Heart right ventricle (tissue), 16 donors: ENCODE results near the gene CARD8. TPM values are rescaled to one million over a fixed set of nuclear protein-coding genes. Genes with fewer than 3 reads are reported as not detected.

ENCODE experiments used
- ATAC-seq, 8 donors: fragments of 200-7000 bp; cut with Tn5 transposase; one replicate each; pipeline ENCODE4 v1.9.1; 2020; ENCODE audit warnings: mild to moderate bottlenecking in 8 of 8, moderate library complexity in 8 of 8, moderate number of reproducible peaks in 1 of 8
- DNase-seq, 2 donors: peaks; one replicate each; pipeline ENCODE4 v3.0.0-alpha.2; 2020
- H3K27ac ChIP-seq, 10 donors: fragments of 200-600 bp; sonication (generic) in 2 of 10; one replicate each; pipeline versions ENCODE4 v1.5.0 to v1.8.0; 2020 to 2022; ENCODE audit warnings: mild to moderate bottlenecking in 3 of 10
- H3K27me3 ChIP-seq, 7 donors: fragments of 200-600 bp; one replicate each; pipeline ENCODE4 v1.8.0; 2021 to 2022; ENCODE audit warnings: mild to moderate bottlenecking in 2 of 7
- H3K36me3 ChIP-seq, 9 donors: fragments of 200-600 bp; sonication (generic) in 1 of 9; one replicate each; pipeline versions ENCODE4 v1.5.0 to v1.8.0; 2020 to 2022; ENCODE audit warnings: mild to moderate bottlenecking in 2 of 9
- H3K4me1 ChIP-seq, 9 donors: fragments of 200-600 bp; sonication (generic) in 1 of 9; one replicate each; pipeline versions ENCODE4 v1.5.0 to v1.8.0; 2020 to 2022; ENCODE audit warnings: mild to moderate bottlenecking in 4 of 9
- H3K4me3 ChIP-seq, 10 donors: fragments of 200-600 bp; sonication (generic) in 2 of 10; one replicate each; pipeline versions ENCODE4 v1.5.0 to v1.8.0; 2020 to 2022; ENCODE audit warnings: mild to moderate bottlenecking in 7 of 10, moderate library complexity in 2 of 10
- H3K9me3 ChIP-seq, 11 donors: fragments of 200-600 bp in 10 of 11; sonication (generic) in 2 of 11; one replicate each; pipeline versions ENCODE4 v1.5.0 to v1.8.0; 2013 to 2022; ENCODE audit warnings: mild to moderate bottlenecking in 2 of 11, control low read depth in 1 of 11, moderate library complexity in 1 of 11
- CTCF ChIP-seq, 9 donors: fragments of 200-600 bp; sonication (generic) in 2 of 9; IDR thresholded peaks; one replicate each; pipeline versions ENCODE4 v1.5.0 to v1.8.0; 2021 to 2022; ENCODE audit warnings: antibody characterized with exemption in 9 of 9, mild to moderate bottlenecking in 5 of 9, moderate library complexity in 1 of 9
- WGBS, 2 donors: extraction: QIAGEN DNeasy Blood & Tissue Kit; methylation state at CpG; one replicate each; pipeline ENCODE4 v1.1.7; 2013; ENCODE audit warnings: inconsistent platforms in 1 of 2; 5-methylcytosine and 5-hydroxymethylcytosine counted together
- intact Hi-C, 10 donors: fragments of 100-400 bp; cut with DNase I; formaldehyde crosslinking; loops; one replicate each; pipeline versions ENCODE4 v1.11.1 to v1.14.2; 2022
- polyA plus RNA-seq, 2 donors: library from polyadenylated mRNA; stranded (reverse); fragments of 200-250 nt; gene quantifications; one replicate each; pipeline ENCODE4 v1.2.3, GENCODE V29; 2013
- total RNA-seq, 10 donors: library from RNA; stranded (reverse); fragmentation: NEBNext Ultra II Directional in 3 of 10; extraction: Animal tissue kit (Norgen Biotek cat#: 25700) in 3 of 10; gene quantifications; one replicate each; pipeline versions ENCODE4 v1.2.1 to v1.2.4, GENCODE V29; 2021 to 2023
- donor health status: Arrhythmogenic right ventricular cardiomyopathy.
- donor health status: ischemic (EF 13 %, LVEDD 7.1; RV severe dilation, severe dysfunction).
- donor health status: healthy with polysubstance abuse.
- donor health status: DM: no; HTN: yes; CAD: no.
- donor health status: DM: no; HTN: no; CAD: no.
- donor health status: ischemic (EF 25% LVEDD 6.9; RV normal size, moderate dysfunction).
- donor health status: ischemic (EF 25% LVEDD 5.7; RV mildly dilated, moderate dysfunction).
- donor health status: healthy.
- donor health status: DM: yes; HTN: yes; CAD: no.
- donor health status: Ischemic cardiomyopathy.
- donor health status: ischemic (EF 35%, LVEDD 5.7; RV mildly dilated, moderate dysfunction).
- donor health status: nonischemic (EF 11% LVEDD 7.7; RV severe dilation, severe dysfunction).
- donor health status: DM: yes; HTN: yes; CAD: no.
- donor health status: PGD.
- donor health status: ischemic (EF 29% LVEDD 5.4; RV normal size, mild dysfunction).
- donor health status: nonischemic (EF 23%, LVEDD 6.1; RV moderate dilation, normal function).

CARD8 gene
- total and polyA plus RNA-seq, 12 donors, result 18.9 to 49.5 (median 29.4) TPM

DNA sequence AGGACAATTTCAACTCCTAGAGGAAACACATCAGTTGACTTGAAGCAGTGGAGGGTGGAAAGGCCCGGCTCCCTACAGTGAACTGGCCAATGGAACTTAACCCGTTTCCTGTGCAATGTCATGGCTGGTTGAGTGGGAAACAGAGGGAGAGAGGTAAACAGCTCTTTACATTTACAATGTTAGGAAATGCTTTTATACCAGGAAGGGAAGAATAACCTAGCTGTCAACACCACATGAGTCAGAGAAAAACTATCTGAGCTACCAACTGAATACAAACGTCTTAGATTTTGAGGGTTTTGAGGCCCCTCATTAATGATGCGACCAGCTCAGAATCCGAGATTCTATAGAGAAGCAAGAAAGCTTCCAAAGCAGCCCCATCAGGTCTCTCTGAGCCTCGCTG, 36.7 kb downstream of the CARD8 start:
- no peak overlapping the region for H3K4me3 ChIP-seq
- DNase-seq (no peak), ATAC-seq (no peak)
- no peaks in the 10 kb centered on the region for H3K9me3 ChIP-seq
- H3K4me1 ChIP-seq, result no peaks in the 10 kb centered on the region
- H3K36me3 ChIP-seq, result peaks cover 0 to 100% (median 26%) of the 10 kb centered on the region in 9 donors
- no peak overlapping the region for H3K27ac ChIP-seq
- 91 to 92% methylated on average over 6 of the region's 6 CpGs for WGBS, 2 donors
- intact Hi-C loops, result no loop called here
- no peaks in the 10 kb centered on the region for H3K27me3 ChIP-seq
- no peak for TF ChIP-seq CTCF (IDR thresholded peaks at IDR 0.05)

DNA sequence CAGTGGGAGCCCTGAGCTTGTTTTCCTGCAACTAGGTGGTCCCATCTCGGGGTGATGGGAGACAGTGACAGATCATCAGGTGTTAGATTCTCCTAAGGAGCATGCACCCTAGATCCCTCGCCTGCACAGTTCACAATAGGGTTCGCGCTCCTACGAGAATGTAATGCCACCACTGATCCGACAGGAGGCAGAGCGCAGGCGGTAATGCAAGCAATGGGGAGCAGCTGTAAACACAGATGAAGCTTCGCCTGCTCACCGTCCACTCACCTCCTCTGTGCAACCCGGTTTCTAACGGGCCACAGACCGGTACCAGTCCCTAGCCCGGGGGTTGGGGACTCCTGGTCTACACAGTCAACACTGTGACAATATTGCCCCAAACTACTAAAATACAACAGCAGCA, 38.8 kb downstream of the CARD8 start:
- WGBS, 2 donors, result 83 to 91% methylated on average over 14 of the region's 14 CpGs
- intact Hi-C loops, result no loop called here

DNA sequence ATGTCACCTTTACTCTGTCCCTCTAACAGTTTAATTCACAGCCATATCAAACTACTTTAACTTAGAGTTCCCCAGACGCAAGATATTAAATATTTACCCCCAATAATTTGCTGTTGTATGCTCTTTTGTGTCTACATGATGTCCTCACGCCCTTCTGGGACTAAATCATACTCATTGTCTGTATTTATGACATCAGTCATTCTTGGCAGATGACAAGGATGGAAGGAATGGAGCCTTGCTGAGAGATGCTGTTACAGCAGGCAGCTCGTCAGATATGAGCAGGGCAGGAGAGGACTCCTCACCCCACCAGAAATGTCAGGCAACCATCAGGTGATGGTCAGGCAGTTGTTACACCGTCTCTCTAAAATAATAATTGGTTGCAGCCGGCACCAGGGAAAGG, 41.8 kb downstream of the CARD8 start:
- H3K4me1 ChIP-seq, result peaks cover 0 to 8% (median 0%) of the 10 kb centered on the region in 9 donors
- WGBS, 2 donors, result 88 to 90% methylated on average over 5 of the region's 5 CpGs
- H3K27me3 ChIP-seq, result no peaks in the 10 kb centered on the region
- ATAC-seq (no peak), DNase-seq (no peak)
- no peaks in the 10 kb centered on the region for H3K9me3 ChIP-seq
- H3K27ac ChIP-seq, result no peak overlapping the region
- TF ChIP-seq CTCF (IDR thresholded peaks at IDR 0.05), result no peak
- no peak overlapping the region for H3K4me3 ChIP-seq
- intact Hi-C loops, result loop anchor here in 1 of 10 donors (5.0 kb wide), 1 partner anchor 33 kb away; no protein-coding TSS in a partner anchor
- peaks cover 0 to 90% (median 33%) of the 10 kb centered on the region in 9 donors for H3K36me3 ChIP-seq

More for the DNA sequence above, 38.8 kb downstream of the CARD8 start:
- no peak overlapping the region for H3K4me3 ChIP-seq
- no peak for DNase-seq
- no peak for TF ChIP-seq CTCF (IDR thresholded peaks at IDR 0.05)
- no peaks in the 10 kb centered on the region for H3K4me1 ChIP-seq
- no peak for ATAC-seq
- peaks cover 0 to 100% (median 26%) of the 10 kb centered on the region in 9 donors for H3K36me3 ChIP-seq
- no peaks in the 10 kb centered on the region for H3K9me3 ChIP-seq
- H3K27me3 ChIP-seq, result no peaks in the 10 kb centered on the region
- no peak overlapping the region for H3K27ac ChIP-seq

- intact Hi-C loops, result loop anchor here in 1 of 10 donors (5.0 kb wide), 1 partner anchor 37 kb away; no protein-coding TSS in a partner anchor
- 69 to 70% methylated on average over 3 of the region's 3 CpGs for WGBS, 2 donors
Measured at GRCh38 chr19:48210005-48210404, 45.7 kb downstream of the CARD8 start.

More at GRCh38 chr19:48210005-48210404, 45.7 kb downstream of the CARD8 start:
- Histone ChIP-seq H3K4me1 (peaks cover 0 to 18% (median 9%) of the 10 kb centered on the region in 9 donors), H3K9me3 (no peaks in the 10 kb centered on the region), H3K36me3 (peaks cover 0 to 61% (median 9%) of the 10 kb centered on the region in 9 donors), H3K27ac (peak overlapping the region in 4 of 10 donors; percentile 7 to 54 (median 31)), H3K4me3 (no peak overlapping the region), H3K27me3 (no peaks in the 10 kb centered on the region)
- no peak for TF ChIP-seq CTCF (IDR thresholded peaks at IDR 0.05)
- DNase-seq (no peak), ATAC-seq (peak in 1 of 8 donors; percentile 35)
